ENCODE results near the gene RAD51.
"Not testable (repeated sequence)": the region's sequence is repeated elsewhere in the genome, so short reads cannot be mapped to it uniquely, and the experiment has no call there.

GRCh38 chr15:40680959-40681358, 14.0 kb upstream of the RAD51 start:
- not testable (repeated sequence) for TF ChIP-seq EGR1 (IDR thresholded peaks at IDR 0.05; ENCODE audit: low read depth)
- TF ChIP-seq, protein P1, sequence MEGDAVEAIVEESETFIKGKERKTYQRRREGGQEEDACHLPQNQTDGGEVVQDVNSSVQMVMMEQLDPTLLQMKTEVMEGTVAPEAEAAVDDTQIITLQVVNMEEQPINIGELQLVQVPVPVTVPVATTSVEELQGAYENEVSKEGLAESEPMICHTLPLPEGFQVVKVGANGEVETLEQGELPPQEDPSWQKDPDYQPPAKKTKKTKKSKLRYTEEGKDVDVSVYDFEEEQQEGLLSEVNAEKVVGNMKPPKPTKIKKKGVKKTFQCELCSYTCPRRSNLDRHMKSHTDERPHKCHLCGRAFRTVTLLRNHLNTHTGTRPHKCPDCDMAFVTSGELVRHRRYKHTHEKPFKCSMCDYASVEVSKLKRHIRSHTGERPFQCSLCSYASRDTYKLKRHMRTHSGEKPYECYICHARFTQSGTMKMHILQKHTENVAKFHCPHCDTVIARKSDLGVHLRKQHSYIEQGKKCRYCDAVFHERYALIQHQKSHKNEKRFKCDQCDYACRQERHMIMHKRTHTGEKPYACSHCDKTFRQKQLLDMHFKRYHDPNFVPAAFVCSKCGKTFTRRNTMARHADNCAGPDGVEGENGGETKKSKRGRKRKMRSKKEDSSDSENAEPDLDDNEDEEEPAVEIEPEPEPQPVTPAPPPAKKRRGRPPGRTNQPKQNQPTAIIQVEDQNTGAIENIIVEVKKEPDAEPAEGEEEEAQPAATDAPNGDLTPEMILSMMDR (IDR thresholded peaks at IDR 0.05 in 2 of 3, conservative IDR thresholded peaks at IDR 0.05 in 1 of 3; ENCODE audit: borderline replicate concordance in 1 of 3, insufficient read depth in 1 of 3, low read depth in 2 of 3, low read length in 2 of 3) = not testable (repeated sequence)

All from HCT116 (cell line).